Epithelial cell of prostate (primary cell): ENCODE results near the gene PKD1.
"Not testable (repeated sequence)": the region's sequence is repeated elsewhere in the genome, so short reads cannot be mapped to it uniquely, and the experiment has no call there.

Experiments
- DNase-seq: peaks from one replicate; pipeline ENCODE4 v3.0.0-alpha.2; 2011; ENCODE audit warnings: low read depth, low spot score
- H3K27ac ChIP-seq: fragments of 450-650 bp; 2 replicates; pipeline ENCODE4 v1.5.1; 2017; ENCODE audit warnings: mild to moderate bottlenecking

PKD1 gene

GRCh38 chr16:2111412-2112335 is 24.0 kb downstream of the PKD1 start:
- not testable (repeated sequence) for DNase-seq, H3K27ac ChIP-seq

- H3K27ac ChIP-seq, DNase-seq: not testable (repeated sequence)
Measured at GRCh38 chr16:2111009-2111353, 24.7 kb downstream of the PKD1 start.

GRCh38 chr16:2110332-2111008 is 25.2 kb downstream of the PKD1 start:
- not testable (repeated sequence) for H3K27ac ChIP-seq

GRCh38 chr16:2109872-2110271 is 25.8 kb downstream of the PKD1 start:
- not testable (repeated sequence) for H3K27ac ChIP-seq, DNase-seq

More at GRCh38 chr16:2110332-2111008, 25.2 kb downstream of the PKD1 start:
- not testable (repeated sequence) for DNase-seq

GRCh38 chr16:2109271-2109580 is 26.5 kb downstream of the PKD1 start:
- not testable (repeated sequence) for H3K27ac ChIP-seq, DNase-seq

- not testable (repeated sequence) for DNase-seq, H3K27ac ChIP-seq
Measured at GRCh38 chr16:2108446-2109270, 27.0 kb downstream of the PKD1 start.

GRCh38 chr16:2107791-2108125 is 27.9 kb downstream of the PKD1 start:
- not testable (repeated sequence) for DNase-seq, H3K27ac ChIP-seq

- H3K27ac ChIP-seq, DNase-seq: not testable (repeated sequence)
Measured at GRCh38 chr16:2107121-2107790, 28.4 kb downstream of the PKD1 start.

- DNase-seq, H3K27ac ChIP-seq: not testable (repeated sequence)
Measured at GRCh38 chr16:2106211-2106610, 29.5 kb downstream of the PKD1 start.

GRCh38 chr16:2105769-2106168 is 29.9 kb downstream of the PKD1 start:
- DNase-seq, H3K27ac ChIP-seq: not testable (repeated sequence)

GRCh38 chr16:2105291-2105690 is 30.4 kb downstream of the PKD1 start:
- not testable (repeated sequence) for H3K27ac ChIP-seq, DNase-seq

- not testable (repeated sequence) for H3K27ac ChIP-seq, DNase-seq
Measured at GRCh38 chr16:2104464-2104863, 31.2 kb downstream of the PKD1 start.

GRCh38 chr16:2102471-2102870 is 33.2 kb downstream of the PKD1 start:
- H3K27ac ChIP-seq: no peak overlapping the region

GRCh38 chr16:2101581-2101980 is 34.1 kb downstream of the PKD1 start:
- H3K27ac ChIP-seq, DNase-seq: not testable (repeated sequence)

More at GRCh38 chr16:2102471-2102870, 33.2 kb downstream of the PKD1 start:
- no peak for DNase-seq

GRCh38 chr16:2097689-2098088 is 38.0 kb downstream of the PKD1 start:
- DNase-seq, H3K27ac ChIP-seq: not testable (repeated sequence)

- no peak for DNase-seq
- no peak overlapping the region for H3K27ac ChIP-seq
Measured at GRCh38 chr16:2096853-2097595, 38.7 kb downstream of the PKD1 start.

GRCh38 chr16:2095918-2096582 is 39.6 kb downstream of the PKD1 start:
- DNase-seq: no peak
- no peak overlapping the region for H3K27ac ChIP-seq

- H3K27ac ChIP-seq: no peak overlapping the region
- DNase-seq: no peak
Measured at GRCh38 chr16:2095315-2095853, 40.3 kb downstream of the PKD1 start.

GRCh38 chr16:2093793-2094192 is 41.9 kb downstream of the PKD1 start:
- no peak overlapping the region for H3K27ac ChIP-seq
- DNase-seq: no peak
